ENCODE results near the gene ABHD18.
A peak's percentile ranks its signal among the peaks of the same experiment; 100 is the strongest.
"Not testable (repeated sequence)": the region's sequence is repeated elsewhere in the genome, so short reads cannot be mapped to it uniquely, and the experiment has no call there.

The ABHD18 gene

GRCh38 chr4:127993151-127993550 is 27.9 kb downstream of the ABHD18 start:
- DNase-seq, result no peak

GRCh38 chr4:127995776-127996175 is 30.6 kb downstream of the ABHD18 start:
- peak in 1 of 2 experiments; percentile 19 for DNase-seq

- not testable (repeated sequence) for DNase-seq
Observed at GRCh38 chr4:127996521-127996920, 31.3 kb downstream of the ABHD18 start.

GRCh38 chr4:127997534-127998388 is 32.6 kb downstream of the ABHD18 start:
- DNase-seq, result peak in 1 of 2 experiments; percentile 65

GRCh38 chr4:128006592-128006991 is 41.4 kb downstream of the ABHD18 start:
- no peak for DNase-seq

- no peak for DNase-seq
Observed at GRCh38 chr4:128009428-128009827, 44.2 kb downstream of the ABHD18 start.

- DNase-seq, result no peak
Observed at GRCh38 chr4:128025319-128025718, 60.1 kb downstream of the ABHD18 start.

- DNase-seq, result no peak
Observed at GRCh38 chr4:128029907-128030306, 64.7 kb downstream of the ABHD18 start.

- DNase-seq, result no peak
Observed at GRCh38 chr4:128031756-128032384, 66.7 kb downstream of the ABHD18 start.

- no peak for DNase-seq
Observed at GRCh38 chr4:128039568-128039967, 74.4 kb downstream of the ABHD18 start.

GRCh38 chr4:128047019-128047418 is 81.8 kb downstream of the ABHD18 start:
- not testable (repeated sequence) for DNase-seq

GRCh38 chr4:128047514-128047913 is 82.3 kb downstream of the ABHD18 start:
- DNase-seq, result not testable (repeated sequence)

- not testable (repeated sequence) for DNase-seq
Observed at GRCh38 chr4:128051229-128051628, 86.0 kb downstream of the ABHD18 start.

- not testable (repeated sequence) for DNase-seq
Observed at GRCh38 chr4:128054907-128055306, 89.7 kb downstream of the ABHD18 start.

- not testable (repeated sequence) for DNase-seq
Observed at GRCh38 chr4:128055441-128056206, 90.4 kb downstream of the ABHD18 start.

- no peak for DNase-seq
Observed at GRCh38 chr4:128056396-128056795, 91.2 kb downstream of the ABHD18 start.

GRCh38 chr4:128060121-128060698 is 95.0 kb downstream of the ABHD18 start:
- no peak for DNase-seq

GRCh38 chr4:128060699-128061565 is 95.7 kb downstream of the ABHD18 start, which contains the start of gene LARP1B:
Gene LARP1B, plus strand, starts transcription at chr4:128061312. Its CDS starts 13,640 bp downstream, at chr4:128074952.
- peak; percentile 61 to 85 for DNase-seq

- DNase-seq, result peak; percentile 8 to 40
Observed at GRCh38 chr4:128061566-128062536, 96.6 kb downstream of the ABHD18 start.

GRCh38 chr4:128066453-128066820 is 101.2 kb downstream of the ABHD18 start:
- DNase-seq, result not testable (repeated sequence)

GRCh38 chr4:128068918-128069317 is 103.7 kb downstream of the ABHD18 start:
- DNase-seq, result peak in 1 of 2 experiments; percentile 6

All from SW 1271 (cell line).